Measurements from ENCODE around the gene TENM3.

DNA sequence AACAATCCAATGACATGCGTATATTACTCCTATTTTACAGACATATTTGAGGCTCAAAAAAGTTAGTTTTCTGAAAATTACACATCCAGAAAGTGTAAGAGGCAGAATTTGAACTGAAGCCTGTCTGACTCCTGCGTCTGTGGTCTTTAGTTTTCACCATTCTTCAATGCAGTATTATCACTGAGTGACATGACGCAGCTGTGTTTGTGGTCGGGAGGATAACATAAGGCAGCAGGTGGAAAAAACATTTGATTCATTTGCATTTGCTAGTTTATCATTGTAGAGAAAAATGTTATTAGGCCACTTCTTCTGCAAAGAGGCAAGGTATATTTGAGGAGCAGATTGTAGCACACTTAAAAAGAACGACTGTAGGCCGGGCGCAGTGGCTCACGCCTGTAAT, 186.7 kb downstream of the TENM3 start:
- TF ChIP-seq, protein P1, sequence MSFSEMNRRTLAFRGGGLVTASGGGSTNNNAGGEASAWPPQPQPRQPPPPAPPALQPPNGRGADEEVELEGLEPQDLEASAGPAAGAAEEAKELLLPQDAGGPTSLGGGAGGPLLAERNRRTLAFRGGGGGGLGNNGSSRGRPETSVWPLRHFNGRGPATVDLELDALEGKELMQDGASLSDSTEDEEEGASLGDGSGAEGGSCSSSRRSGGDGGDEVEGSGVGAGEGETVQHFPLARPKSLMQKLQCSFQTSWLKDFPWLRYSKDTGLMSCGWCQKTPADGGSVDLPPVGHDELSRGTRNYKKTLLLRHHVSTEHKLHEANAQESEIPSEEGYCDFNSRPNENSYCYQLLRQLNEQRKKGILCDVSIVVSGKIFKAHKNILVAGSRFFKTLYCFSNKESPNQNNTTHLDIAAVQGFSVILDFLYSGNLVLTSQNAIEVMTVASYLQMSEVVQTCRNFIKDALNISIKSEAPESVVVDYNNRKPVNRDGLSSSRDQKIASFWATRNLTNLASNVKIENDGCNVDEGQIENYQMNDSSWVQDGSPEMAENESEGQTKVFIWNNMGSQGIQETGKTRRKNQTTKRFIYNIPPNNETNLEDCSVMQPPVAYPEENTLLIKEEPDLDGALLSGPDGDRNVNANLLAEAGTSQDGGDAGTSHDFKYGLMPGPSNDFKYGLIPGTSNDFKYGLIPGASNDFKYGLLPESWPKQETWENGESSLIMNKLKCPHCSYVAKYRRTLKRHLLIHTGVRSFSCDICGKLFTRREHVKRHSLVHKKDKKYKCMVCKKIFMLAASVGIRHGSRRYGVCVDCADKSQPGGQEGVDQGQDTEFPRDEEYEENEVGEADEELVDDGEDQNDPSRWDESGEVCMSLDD (tag by site-specific recombination; IDR thresholded peaks at IDR 0.05): no peak
- TF ChIP-seq ZNF76 (tag by site-specific recombination; IDR thresholded peaks at IDR 0.05; ENCODE audit: borderline replicate concordance, low read depth): no peak
- no peak for TF ChIP-seq ZNF24 (tag by site-specific recombination; IDR thresholded peaks at IDR 0.05)
- TF ChIP-seq ZNF311 (tag by site-specific recombination; IDR thresholded peaks at IDR 0.05; ENCODE audit: borderline replicate concordance): no peak
- no peak for TF ChIP-seq GLI4 (tag by site-specific recombination; IDR thresholded peaks at IDR 0.05)
- TF ChIP-seq ZNF600 (tag by site-specific recombination; IDR thresholded peaks at IDR 0.05): no peak
- no peak for TF ChIP-seq ZNF341 (tag by site-specific recombination; IDR thresholded peaks at IDR 0.05; ENCODE audit: low read depth)
- TF ChIP-seq, protein P2, sequence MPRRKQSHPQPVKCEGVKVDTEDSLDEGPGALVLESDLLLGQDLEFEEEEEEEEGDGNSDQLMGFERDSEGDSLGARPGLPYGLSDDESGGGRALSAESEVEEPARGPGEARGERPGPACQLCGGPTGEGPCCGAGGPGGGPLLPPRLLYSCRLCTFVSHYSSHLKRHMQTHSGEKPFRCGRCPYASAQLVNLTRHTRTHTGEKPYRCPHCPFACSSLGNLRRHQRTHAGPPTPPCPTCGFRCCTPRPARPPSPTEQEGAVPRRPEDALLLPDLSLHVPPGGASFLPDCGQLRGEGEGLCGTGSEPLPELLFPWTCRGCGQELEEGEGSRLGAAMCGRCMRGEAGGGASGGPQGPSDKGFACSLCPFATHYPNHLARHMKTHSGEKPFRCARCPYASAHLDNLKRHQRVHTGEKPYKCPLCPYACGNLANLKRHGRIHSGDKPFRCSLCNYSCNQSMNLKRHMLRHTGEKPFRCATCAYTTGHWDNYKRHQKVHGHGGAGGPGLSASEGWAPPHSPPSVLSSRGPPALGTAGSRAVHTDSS (tag by site-specific recombination; IDR thresholded peaks at IDR 0.05): no peak
- TF ChIP-seq ZNF660 (tag by site-specific recombination; IDR thresholded peaks at IDR 0.05): no peak
- no peak for TF ChIP-seq ZNF157 (tag by site-specific recombination; IDR thresholded peaks at IDR 0.05)
- TF ChIP-seq, protein P3, sequence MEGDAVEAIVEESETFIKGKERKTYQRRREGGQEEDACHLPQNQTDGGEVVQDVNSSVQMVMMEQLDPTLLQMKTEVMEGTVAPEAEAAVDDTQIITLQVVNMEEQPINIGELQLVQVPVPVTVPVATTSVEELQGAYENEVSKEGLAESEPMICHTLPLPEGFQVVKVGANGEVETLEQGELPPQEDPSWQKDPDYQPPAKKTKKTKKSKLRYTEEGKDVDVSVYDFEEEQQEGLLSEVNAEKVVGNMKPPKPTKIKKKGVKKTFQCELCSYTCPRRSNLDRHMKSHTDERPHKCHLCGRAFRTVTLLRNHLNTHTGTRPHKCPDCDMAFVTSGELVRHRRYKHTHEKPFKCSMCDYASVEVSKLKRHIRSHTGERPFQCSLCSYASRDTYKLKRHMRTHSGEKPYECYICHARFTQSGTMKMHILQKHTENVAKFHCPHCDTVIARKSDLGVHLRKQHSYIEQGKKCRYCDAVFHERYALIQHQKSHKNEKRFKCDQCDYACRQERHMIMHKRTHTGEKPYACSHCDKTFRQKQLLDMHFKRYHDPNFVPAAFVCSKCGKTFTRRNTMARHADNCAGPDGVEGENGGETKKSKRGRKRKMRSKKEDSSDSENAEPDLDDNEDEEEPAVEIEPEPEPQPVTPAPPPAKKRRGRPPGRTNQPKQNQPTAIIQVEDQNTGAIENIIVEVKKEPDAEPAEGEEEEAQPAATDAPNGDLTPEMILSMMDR (tag by site-specific recombination; IDR thresholded peaks at IDR 0.05): no peak
